GM12878 (cell line): ENCODE data around the gene ADAMTS6. TPM values are rescaled to one million over a fixed set of nuclear protein-coding genes. Genes with fewer than 3 reads are reported as not detected.

Source experiments
- ATAC-seq: fragments of 200-7000 bp; cut with Tn5 transposase; 3 replicates; pipeline ENCODE4 v1.9.1; 2020; ENCODE audit warnings: mild to moderate bottlenecking, moderate library complexity
- BruUV-seq: library from RNA; stranded (reverse); fragments of 400-500 nt; replicated peaks from 2 replicates; lab custom pipeline; 2021; lab: Mats Ljungman, UMichigan
- CTCF ChIA-PET: fragments of 300-600 bp; sonication (Branson Sonifier 250); formaldehyde crosslinking; extraction: SDS; loops from one replicate; lab custom pipeline; 2021; ENCODE audit warnings: inconsistent platforms; lab: Yijun Ruan, JAX
- POLR2A ChIA-PET: fragments of 350-600 bp; formaldehyde crosslinking; extraction: SDS; loops from one replicate; lab custom pipeline; 2021; ENCODE audit warnings: inconsistent platforms; lab: Charles Lee
- RAD21 ChIA-PET: fragments of 300-600 bp; sonication (Branson Sonifier 250); formaldehyde crosslinking; loops from one replicate; lab custom pipeline; 2023; ENCODE audit warnings: antibody characterized with exemption; ENCODE audit not compliant: unreplicated experiment; lab: Charles Lee
- SMC1A ChIA-PET: fragments of 300-600 bp; sonication (Branson Sonifier 250); formaldehyde crosslinking; loops from one replicate; lab custom pipeline; 2023; ENCODE audit not compliant: unreplicated experiment, uncharacterized antibody; lab: Charles Lee
- DNase-seq: peaks from one replicate; pipeline ENCODE4 v3.0.0-alpha.2; 2011; ENCODE audit warnings: low read depth, low spot score
- FAIRE-seq: peaks from 3 replicates; lab custom pipeline; 2011; peaks lifted over from hg19 to GRCh38; lab: Jason Lieb, UNC
- H2AFZ ChIP-seq: 2 replicates; pipeline ENCODE4 v1.6.0; 2011; ENCODE audit warnings: low read depth, low read length, control low read depth; ENCODE audit not compliant: control insufficient read depth
- H3K27ac ChIP-seq: 2 replicates; pipeline ENCODE4 v1.5.1; 2011; ENCODE audit warnings: control low read depth; ENCODE audit not compliant: control insufficient read depth, insufficient read depth
- H3K27me3 ChIP-seq, 2 experiments: replicated peaks in 1 of 2; 2 replicates each; pipeline versions ENCODE4 v1.6.0 to v1.6.1; 2011; ENCODE audit warnings: low read length in 1 of 2; ENCODE audit not compliant: control insufficient read depth in 2 of 2, insufficient read depth in 2 of 2
- H3K36me3 ChIP-seq, 2 experiments: 2 replicates each; pipeline ENCODE4 v1.5.1; 2011; ENCODE audit warnings: low read length in 1 of 2; ENCODE audit not compliant: control insufficient read depth in 2 of 2, insufficient read depth in 2 of 2
- H3K4me1 ChIP-seq: 2 replicates; pipeline ENCODE4 v1.6.1; 2011; ENCODE audit warnings: mild to moderate bottlenecking, low read length, moderate library complexity, mixed read lengths; ENCODE audit not compliant: control insufficient read depth, insufficient read depth
- H3K4me2 ChIP-seq: 2 replicates; pipeline ENCODE4 v1.6.0; 2011; ENCODE audit warnings: control low read depth; ENCODE audit not compliant: control insufficient read depth, insufficient read depth
- H3K4me3 ChIP-seq: fragments of 200-600 bp; sonication (generic); 2 replicates; pipeline ENCODE4 v1.5.1; 2016
- H3K79me2 ChIP-seq: 2 replicates; pipeline ENCODE4 v1.6.0; 2011; ENCODE audit warnings: low read length; ENCODE audit not compliant: control insufficient read depth, insufficient read depth
- H3K9ac ChIP-seq: 2 replicates; pipeline ENCODE4 v1.8.0; 2011; ENCODE audit warnings: low read length, control low read depth, mixed read lengths; ENCODE audit not compliant: control insufficient read depth, insufficient read depth
- H3K9me3 ChIP-seq: replicated peaks from 3 replicates; pipeline ENCODE4 v1.5.1; 2011; ENCODE audit warnings: mild to moderate bottlenecking, low read length; ENCODE audit not compliant: control insufficient read depth, insufficient read depth
- H4K20me1 ChIP-seq: 2 replicates; pipeline ENCODE4 v1.6.0; 2011; ENCODE audit not compliant: control insufficient read depth, insufficient read depth
- ASH2L ChIP-seq: fragments of 300-600, 200-600 bp; sonication (generic); IDR thresholded peaks from 2 replicates; pipeline ENCODE4 v1.6.1; 2017; ENCODE audit warnings: low read depth, mild to moderate bottlenecking, borderline replicate concordance
- IKZF1 ChIP-seq: fragments of 450-650 bp; conservative IDR thresholded peaks from 2 replicates; pipeline ENCODE4 v1.6.1; 2017; ENCODE audit warnings: antibody characterized with exemption, mild to moderate bottlenecking
- NR2C2 ChIP-seq: IDR thresholded peaks from 2 replicates; pipeline ENCODE4 v1.6.1; 2011; ENCODE audit warnings: borderline replicate concordance, low read depth; ENCODE audit not compliant: control insufficient read depth, insufficient read length
- PAX5 ChIP-seq: IDR thresholded peaks from 2 replicates; pipeline ENCODE4 v1.6.1; 2011; ENCODE audit warnings: low read depth, low read length, borderline replicate concordance
- PML ChIP-seq: IDR thresholded peaks from 2 replicates; pipeline ENCODE4 v1.6.1; 2012; ENCODE audit warnings: low read length, inconsistent platforms
- TCF12 ChIP-seq: IDR thresholded peaks from 2 replicates; pipeline ENCODE4 v1.6.1; 2011; ENCODE audit warnings: low read depth, mild to moderate bottlenecking, low read length
- ZZZ3 ChIP-seq: IDR thresholded peaks from 2 replicates; pipeline ENCODE4 v1.6.1; 2011; ENCODE audit warnings: low read depth; ENCODE audit not compliant: control insufficient read depth, insufficient read length
- WGBS: methylation state at CpG from one replicate; pipeline ENCODE4 v1.1.6; 2016; ENCODE audit warnings: low lambda C conversion rate; ENCODE audit not compliant: insufficient replicate concordance, insufficient coverage; ENCODE audit errors: missing lambda C conversion rate; 5-methylcytosine and 5-hydroxymethylcytosine counted together
- in situ Hi-C: fragments of 300-500 bp; cut with MboI; formaldehyde crosslinking; loops from 9 replicates; pipeline ENCODE4 v1.14.3; 2018; ENCODE audit warnings: mixed read lengths
- intact Hi-C: fragments of 100-400 bp; cut with micrococcal nuclease; formaldehyde crosslinking; loops from one replicate; pipeline ENCODE4 v1.14.2; 2022; ENCODE audit not compliant: unreplicated experiment
- polyA plus RNA-seq, 11 experiments: library from polyadenylated mRNA; depleted of rRNA in 4 of 11; unstranded in 6 of 11; stranded (reverse) in 5 of 11; fragments of >200 nt; fragmentation: Nextera tagmentation in 4 of 11; fragmentation: Illumina TruSeq in 1 of 11; extraction: Ambion mirVana in 4 of 11; extraction: Trizol in 1 of 11; gene quantifications; 1 replicate in 1 of 11; 2 replicates in 10 of 11; pipeline versions ENCODE4 v1.2.1 to v1.2.3, GENCODE V29; 2011 to 2016; ENCODE audit warnings: inconsistent platforms in 2 of 11, missing spikeins in 2 of 11, low read depth in 1 of 11
- total RNA-seq, 4 experiments: library from RNA; depleted of rRNA in 3 of 4; stranded (reverse); fragments of >200 nt in 3 of 4; fragmentation: Illumina TruSeq in 1 of 4; extraction: Trizol in 1 of 4; gene quantifications; 2 replicates each; pipeline versions ENCODE4 v1.2.1 to v1.2.3, GENCODE V29; 2013 to 2021
- TF ChIP-seq, protein P1 (sequence below): fragments of 450-650 bp; IDR thresholded peaks from 2 replicates; pipeline ENCODE4 v1.6.1; 2017; ENCODE audit warnings: mild to moderate bottlenecking, moderate library complexity
- TF ChIP-seq, protein P2 (sequence below), 3 experiments: IDR thresholded peaks in 2 of 3; conservative IDR thresholded peaks in 1 of 3; 2 replicates each; pipeline ENCODE4 v1.5.1; 2011; ENCODE audit warnings: low read depth in 3 of 3, low read length in 3 of 3, mild to moderate bottlenecking in 3 of 3, control low read depth in 2 of 3, moderate library complexity in 2 of 3, inconsistent platforms in 1 of 3, mixed read lengths in 1 of 3; ENCODE audit not compliant: control insufficient read depth in 2 of 3, insufficient read depth in 1 of 3; ENCODE audit errors: extremely low read depth in 1 of 3

Gene ADAMTS6
- total and polyA plus RNA-seq, 10 of the 15 experiments (the other 5 are each of a cell fraction or from before 2014, with no cell fraction given): 1.1 to 12.3 (median 6.5) TPM

DNA sequence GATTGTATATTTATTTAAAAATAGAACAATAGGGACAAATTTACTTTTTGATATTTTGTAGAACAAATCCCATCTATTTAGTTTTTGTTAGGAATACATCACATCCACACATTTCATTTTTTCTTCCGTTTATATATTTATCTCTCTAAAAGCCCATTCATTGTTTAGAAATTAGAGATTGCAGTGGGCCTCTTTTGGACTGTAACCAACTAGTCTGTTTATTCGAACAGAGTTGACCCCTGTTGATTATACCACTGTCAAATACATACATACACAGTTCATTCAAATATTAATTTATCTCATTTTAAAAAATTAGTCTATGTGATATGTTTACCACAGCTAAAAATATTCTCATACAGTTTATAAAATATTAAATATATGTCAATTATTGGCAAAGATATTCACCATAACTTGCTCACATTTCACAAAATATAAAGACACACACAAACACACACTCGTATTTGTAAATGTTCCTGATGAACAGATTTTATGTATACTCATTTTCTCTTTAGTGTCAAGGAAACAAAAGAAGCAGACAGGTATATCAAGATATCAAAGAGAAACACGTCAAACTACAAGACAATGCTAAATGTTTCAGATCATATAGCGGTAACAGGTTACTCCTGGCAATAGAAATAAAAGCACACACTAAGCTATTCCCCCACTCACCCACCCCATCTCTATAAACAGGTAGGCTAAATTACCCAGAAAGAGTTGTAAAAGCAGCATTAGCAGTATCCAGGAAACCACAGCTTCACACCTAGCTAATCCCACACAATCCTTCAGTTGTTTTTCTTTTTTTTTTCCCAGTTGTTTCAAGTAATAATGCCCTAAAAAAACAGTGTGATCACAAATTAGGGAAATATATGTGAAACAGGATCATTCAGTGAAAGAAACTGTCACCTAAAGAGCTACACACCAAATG is 283.9 kb downstream of the ADAMTS6 start:
- Histone ChIP-seq H3K79me2 (no peaks in the 10 kb centered on the region), H3K9me3 (no peaks in the 10 kb centered on the region), H3K4me2 (no peak overlapping the region), H3K9ac (no peak overlapping the region), H3K4me1 (no peaks in the 10 kb centered on the region), H3K27me3 (no peaks in the 10 kb centered on the region), H3K27ac (no peak overlapping the region), H2AFZ (no peak overlapping the region), H3K36me3 (no peaks in the 10 kb centered on the region), H3K4me3 (no peak overlapping the region), H4K20me1 (no peaks in the 10 kb centered on the region)
- ChIA-PET RAD21 (no interaction called here), SMC1A (interaction anchor here (0.6 to 2.4 kb wide), 4 partner anchors 9 to 348 kb away, joined by 3 to 8 read pairs (median 3); no protein-coding TSS in a partner anchor), CTCF (interaction anchor here (1.3 kb wide), 1 partner anchor 227 kb away, joined by 4 read pairs; no protein-coding TSS in a partner anchor), POLR2A (no interaction called here)
- in situ Hi-C loops: no loop called here
- no TSS peak for BruUV-seq
- DNase-seq (no peak), FAIRE-seq (peak; percentile 38), ATAC-seq (no peak)
- 54% methylated on average over 5 of the region's 5 CpGs for WGBS
- TF ChIP-seq NR2C2: no peak
- TF ChIP-seq ZZZ3: no peak
- TF ChIP-seq PML: no peak
- no peak for TF ChIP-seq IKZF1
- intact Hi-C loops: no loop called here

DNA sequence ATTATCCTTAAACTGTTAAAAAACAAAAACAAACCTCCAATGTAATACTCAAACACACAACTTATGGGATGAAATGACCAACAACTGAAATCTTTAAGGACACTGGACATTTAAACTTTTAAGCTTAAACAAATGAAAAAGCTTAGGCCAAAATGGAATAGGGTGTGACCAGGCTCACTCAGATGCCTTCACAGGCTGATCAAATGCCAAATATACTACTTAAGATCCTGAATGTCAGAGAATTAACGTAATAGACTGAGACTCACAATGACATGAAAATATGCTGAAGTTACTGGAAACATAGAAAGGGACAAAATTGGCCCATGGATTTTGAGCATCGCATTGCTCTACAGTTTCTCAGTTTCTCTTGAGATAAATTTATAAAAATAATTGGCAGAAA is 286.8 kb downstream of the ADAMTS6 start:
- in situ Hi-C loops (no loop called here), intact Hi-C loops (loop anchor here (5.0 kb wide), 2 partner anchors 238 to 287 kb away; partner anchors contain the start of gene ADAMTS6)
- BruUV-seq: no TSS peak
- H3K4me3 ChIP-seq: no peak overlapping the region
- no peak overlapping the region for H3K27ac ChIP-seq
- ChIA-PET SMC1A (interaction anchor here (1.0 to 1.3 kb wide), 3 partner anchors 9 to 13 kb away, joined by 3 to 4 read pairs (median 3); no protein-coding TSS in a partner anchor), POLR2A (interaction anchor here (1.0 kb wide), 1 partner anchor 288 kb away, joined by 3 read pairs; no protein-coding TSS in a partner anchor), RAD21 (no interaction called here), CTCF (interaction anchor here (0.6 to 1.3 kb wide), 3 partner anchors 9 to 236 kb away, joined by 3 to 4 read pairs (median 3); no protein-coding TSS in a partner anchor)
- ATAC-seq (no peak), DNase-seq (no peak), FAIRE-seq (no peak)
- WGBS: 53% methylated on average over 2 of the region's 2 CpGs
- no peaks in the 10 kb centered on the region for H3K27me3 ChIP-seq
- H3K9ac ChIP-seq: no peak overlapping the region
- no peak overlapping the region for H2AFZ ChIP-seq
- H3K4me1 ChIP-seq: peaks cover 7% of the 10 kb centered on the region
- H3K79me2 ChIP-seq: no peaks in the 10 kb centered on the region
- H3K4me2 ChIP-seq: no peak overlapping the region
- no peaks in the 10 kb centered on the region for H4K20me1 ChIP-seq
- H3K9me3 ChIP-seq: no peaks in the 10 kb centered on the region
- H3K36me3 ChIP-seq: no peaks in the 10 kb centered on the region
- TF ChIP-seq IKZF1 (no peak), PAX5 (no peak), ASH2L (no peak), TCF12 (no peak)
- TF ChIP-seq, protein P1, sequence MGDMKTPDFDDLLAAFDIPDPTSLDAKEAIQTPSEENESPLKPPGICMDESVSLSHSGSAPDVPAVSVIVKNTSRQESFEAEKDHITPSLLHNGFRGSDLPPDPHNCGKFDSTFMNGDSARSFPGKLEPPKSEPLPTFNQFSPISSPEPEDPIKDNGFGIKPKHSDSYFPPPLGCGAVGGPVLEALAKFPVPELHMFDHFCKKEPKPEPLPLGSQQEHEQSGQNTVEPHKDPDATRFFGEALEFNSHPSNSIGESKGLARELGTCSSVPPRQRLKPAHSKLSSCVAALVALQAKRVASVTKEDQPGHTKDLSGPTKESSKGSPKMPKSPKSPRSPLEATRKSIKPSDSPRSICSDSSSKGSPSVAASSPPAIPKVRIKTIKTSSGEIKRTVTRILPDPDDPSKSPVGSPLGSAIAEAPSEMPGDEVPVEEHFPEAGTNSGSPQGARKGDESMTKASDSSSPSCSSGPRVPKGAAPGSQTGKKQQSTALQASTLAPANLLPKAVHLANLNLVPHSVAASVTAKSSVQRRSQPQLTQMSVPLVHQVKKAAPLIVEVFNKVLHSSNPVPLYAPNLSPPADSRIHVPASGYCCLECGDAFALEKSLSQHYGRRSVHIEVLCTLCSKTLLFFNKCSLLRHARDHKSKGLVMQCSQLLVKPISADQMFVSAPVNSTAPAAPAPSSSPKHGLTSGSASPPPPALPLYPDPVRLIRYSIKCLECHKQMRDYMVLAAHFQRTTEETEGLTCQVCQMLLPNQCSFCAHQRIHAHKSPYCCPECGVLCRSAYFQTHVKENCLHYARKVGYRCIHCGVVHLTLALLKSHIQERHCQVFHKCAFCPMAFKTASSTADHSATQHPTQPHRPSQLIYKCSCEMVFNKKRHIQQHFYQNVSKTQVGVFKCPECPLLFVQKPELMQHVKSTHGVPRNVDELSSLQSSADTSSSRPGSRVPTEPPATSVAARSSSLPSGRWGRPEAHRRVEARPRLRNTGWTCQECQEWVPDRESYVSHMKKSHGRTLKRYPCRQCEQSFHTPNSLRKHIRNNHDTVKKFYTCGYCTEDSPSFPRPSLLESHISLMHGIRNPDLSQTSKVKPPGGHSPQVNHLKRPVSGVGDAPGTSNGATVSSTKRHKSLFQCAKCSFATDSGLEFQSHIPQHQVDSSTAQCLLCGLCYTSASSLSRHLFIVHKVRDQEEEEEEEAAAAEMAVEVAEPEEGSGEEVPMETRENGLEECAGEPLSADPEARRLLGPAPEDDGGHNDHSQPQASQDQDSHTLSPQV: no peak
- TF ChIP-seq, protein P2, sequence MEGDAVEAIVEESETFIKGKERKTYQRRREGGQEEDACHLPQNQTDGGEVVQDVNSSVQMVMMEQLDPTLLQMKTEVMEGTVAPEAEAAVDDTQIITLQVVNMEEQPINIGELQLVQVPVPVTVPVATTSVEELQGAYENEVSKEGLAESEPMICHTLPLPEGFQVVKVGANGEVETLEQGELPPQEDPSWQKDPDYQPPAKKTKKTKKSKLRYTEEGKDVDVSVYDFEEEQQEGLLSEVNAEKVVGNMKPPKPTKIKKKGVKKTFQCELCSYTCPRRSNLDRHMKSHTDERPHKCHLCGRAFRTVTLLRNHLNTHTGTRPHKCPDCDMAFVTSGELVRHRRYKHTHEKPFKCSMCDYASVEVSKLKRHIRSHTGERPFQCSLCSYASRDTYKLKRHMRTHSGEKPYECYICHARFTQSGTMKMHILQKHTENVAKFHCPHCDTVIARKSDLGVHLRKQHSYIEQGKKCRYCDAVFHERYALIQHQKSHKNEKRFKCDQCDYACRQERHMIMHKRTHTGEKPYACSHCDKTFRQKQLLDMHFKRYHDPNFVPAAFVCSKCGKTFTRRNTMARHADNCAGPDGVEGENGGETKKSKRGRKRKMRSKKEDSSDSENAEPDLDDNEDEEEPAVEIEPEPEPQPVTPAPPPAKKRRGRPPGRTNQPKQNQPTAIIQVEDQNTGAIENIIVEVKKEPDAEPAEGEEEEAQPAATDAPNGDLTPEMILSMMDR (IDR thresholded peaks at IDR 0.05 in 2 of 3, conservative IDR thresholded peaks at IDR 0.05 in 1 of 3; ENCODE audit: control insufficient read depth in 2 of 3, extremely low read depth in 1 of 3, insufficient read depth in 1 of 3, low read depth in 3 of 3, low read length in 3 of 3): no peak
